Mucosa of descending colon (tissue), 3 donors: ENCODE results near the gene FLYWCH2. TPM values are rescaled to one million over a fixed set of nuclear protein-coding genes. Genes with fewer than 3 reads are reported as not detected.
A peak's percentile ranks its signal among the peaks of the same experiment; 100 is the strongest.

Experiments used
- ATAC-seq: fragments of 200-7000 bp; cut with Tn5 transposase; one replicate; pipeline ENCODE4 v1.9.1; 2020; ENCODE audit warnings: mild to moderate bottlenecking, moderate library complexity
- DNase-seq, 3 donors: peaks; one replicate each; pipeline ENCODE4 v3.0.0-alpha.2; 2020
- H3K36me3 ChIP-seq: fragments of 200-600 bp; one replicate; pipeline ENCODE4 v1.8.0; 2021; ENCODE audit warnings: low read depth, mild to moderate bottlenecking
- H3K4me1 ChIP-seq: fragments of 200-600 bp; one replicate; pipeline ENCODE4 v1.8.0; 2021; ENCODE audit warnings: low read depth, mild to moderate bottlenecking
- H3K4me3 ChIP-seq: fragments of 200-600 bp; one replicate; pipeline ENCODE4 v1.8.0; 2021; ENCODE audit warnings: mild to moderate bottlenecking
- H3K9me3 ChIP-seq: fragments of 200-600 bp; one replicate; pipeline ENCODE4 v1.8.0; 2021; ENCODE audit warnings: mild to moderate bottlenecking
- CTCF ChIP-seq: fragments of 200-600 bp; IDR thresholded peaks from one replicate; pipeline ENCODE4 v1.8.0; 2022; ENCODE audit warnings: antibody characterized with exemption, mild to moderate bottlenecking
- intact Hi-C, 2 donors: fragments of 100-400 bp; cut with DNase I in 1 of 2; cut with micrococcal nuclease in 1 of 2; formaldehyde crosslinking; loops; one replicate each; pipeline versions ENCODE4 v1.11.0 to v1.11.1; 2022; cut with DNase I, micrococcal nuclease
- total RNA-seq, 3 donors: library from RNA; stranded (reverse); fragmentation: NEBNext Ultra II Directional in 2 of 3; extraction: Animal tissue kit (Norgen Biotek cat#: 25700) in 2 of 3; gene quantifications; one replicate each; pipeline versions ENCODE4 v1.2.1 to v1.2.4, GENCODE V29; 2021 to 2023
- donor health status: DM: no; HTN: no; CAD: no; lungs with moderate emphysema.
- donor health status: DM: no; HTN: no; CAD: no.
- donor health status: DM: no; HTN: yes; CAD: no.

Gene FLYWCH2
- total RNA-seq, 3 donors from 2014 or later = 23.3 to 26.9 (median 25.3) TPM

- no peak for DNase-seq
- no peaks in the 10 kb centered on the region for H3K4me1 ChIP-seq
- no peak for ATAC-seq
- TF ChIP-seq CTCF = no peak
- intact Hi-C loops = no loop called here
- H3K9me3 ChIP-seq = no peaks in the 10 kb centered on the region
- H3K4me3 ChIP-seq = no peak overlapping the region
- no peaks in the 10 kb centered on the region for H3K36me3 ChIP-seq
These were observed 46.1 kb upstream of the FLYWCH2 start for GRCh38 chr16:2836646-2837508.

- DNase-seq = peak in 2 of 3 donors; percentile 69 to 76
- ATAC-seq = peak; percentile 74
- TF ChIP-seq CTCF = peak; percentile 69
- intact Hi-C loops = no loop called here
- no peak overlapping the region for H3K4me3 ChIP-seq
- no peaks in the 10 kb centered on the region for H3K9me3 ChIP-seq
- H3K36me3 ChIP-seq = no peaks in the 10 kb centered on the region
- H3K4me1 ChIP-seq = no peaks in the 10 kb centered on the region
These were observed 44.1 kb upstream of the FLYWCH2 start for GRCh38 chr16:2838928-2839327.

GRCh38 chr16:2839650-2840450 lies 43.2 kb upstream of the FLYWCH2 start:
- no peak for DNase-seq
- no peaks in the 10 kb centered on the region for H3K9me3 ChIP-seq
- TF ChIP-seq CTCF = no peak
- intact Hi-C loops = no loop called here
- H3K36me3 ChIP-seq = no peaks in the 10 kb centered on the region
- no peak overlapping the region for H3K4me3 ChIP-seq
- ATAC-seq = no peak
- no peaks in the 10 kb centered on the region for H3K4me1 ChIP-seq

- DNase-seq = no peak
- intact Hi-C loops = no loop called here
These were observed 42.1 kb upstream of the FLYWCH2 start for GRCh38 chr16:2840914-2841313.

More at GRCh38 chr16:2840914-2841313, 42.1 kb upstream of the FLYWCH2 start:
- Histone ChIP-seq H3K4me1 (no peaks in the 10 kb centered on the region), H3K36me3 (no peaks in the 10 kb centered on the region), H3K4me3 (no peak overlapping the region), H3K9me3 (no peaks in the 10 kb centered on the region)
- ATAC-seq = no peak
- TF ChIP-seq CTCF = no peak
